ENCODE data around the gene FOXA1. TPM values are rescaled to one million over a fixed set of nuclear protein-coding genes. Genes with fewer than 3 reads are reported as not detected.
A peak's percentile ranks its signal among the peaks of the same experiment; 100 is the strongest.
"Not testable (repeated sequence)": the region's sequence is repeated elsewhere in the genome, so short reads cannot be mapped to it uniquely, and the experiment has no call there.

Gene FOXA1
- total RNA-seq, 1 donor from 2014 or later: 2.6 TPM

GRCh38 chr14:37563189-37563588, 31.9 kb downstream of the FOXA1 start:
- no peak for DNase-seq (ENCODE audit: low read depth)

- peak; percentile 23 for DNase-seq (ENCODE audit: low read depth)
Measured at GRCh38 chr14:37559386-37559785, 35.7 kb downstream of the FOXA1 start.

- DNase-seq (ENCODE audit: low read depth): no peak
Measured at GRCh38 chr14:37558740-37559139, 36.3 kb downstream of the FOXA1 start.

- DNase-seq (ENCODE audit: low read depth): not testable (repeated sequence)
Measured at GRCh38 chr14:37555596-37555995, 39.5 kb downstream of the FOXA1 start.

- no peak for DNase-seq (ENCODE audit: low read depth)
Measured at GRCh38 chr14:37553935-37554550, 41.0 kb downstream of the FOXA1 start.

- no peak for DNase-seq (ENCODE audit: low read depth)
Measured at GRCh38 chr14:37551119-37551518, 43.9 kb downstream of the FOXA1 start.

GRCh38 chr14:37550511-37550910, 44.5 kb downstream of the FOXA1 start:
- DNase-seq (ENCODE audit: low read depth): peak; percentile 16

- DNase-seq (ENCODE audit: low read depth): peak; percentile 76
Measured at GRCh38 chr14:37546621-37547447, 48.2 kb downstream of the FOXA1 start.

GRCh38 chr14:37545174-37545573, 49.9 kb downstream of the FOXA1 start:
- DNase-seq (ENCODE audit: low read depth): no peak

- DNase-seq (ENCODE audit: low read depth): no peak
Measured at GRCh38 chr14:37544407-37544806, 50.6 kb downstream of the FOXA1 start.

- DNase-seq (ENCODE audit: low read depth): no peak
Measured at GRCh38 chr14:37539992-37540391, 55.1 kb downstream of the FOXA1 start.

Other genes with a start within 250 kb of the FOXA1 start
- gene TTC6, start 380 bp upstream of the FOXA1 start, total RNA-seq: 0.10 TPM in 1 of 2 replicates, not detected in the other